Mesendoderm (in vitro differentiated cells): ENCODE data around the gene MVK.

Source experiments
- DNase-seq: peaks from one replicate; pipeline ENCODE4 v3.0.0; 2013
- H2AK5ac ChIP-seq: 2 replicates; pipeline ENCODE4 v1.6.1; 2013; ENCODE audit warnings: low read length, inconsistent platforms
- H2BK120ac ChIP-seq: 2 replicates; pipeline ENCODE4 v1.6.1; 2013; ENCODE audit warnings: low read depth, mild to moderate bottlenecking, low read length, moderate library complexity, mixed read lengths
- H2BK15ac ChIP-seq: replicated peaks from 2 replicates; pipeline ENCODE4 v1.6.1; 2013; ENCODE audit warnings: low read depth, mild to moderate bottlenecking, moderate library complexity
- H2BK5ac ChIP-seq: 2 replicates; pipeline ENCODE4 v1.6.1; 2013; ENCODE audit warnings: low read length, inconsistent platforms
- H3K18ac ChIP-seq: 2 replicates; pipeline ENCODE4 v1.6.1; 2013; ENCODE audit warnings: mild to moderate bottlenecking, low read length, mixed read lengths
- H3K23ac ChIP-seq: one replicate; pipeline ENCODE4 v1.6.1; 2013; ENCODE audit warnings: low read length
- H3K27ac ChIP-seq: 2 replicates; pipeline ENCODE4 v1.5.1; 2013; ENCODE audit warnings: low read depth, mild to moderate bottlenecking, inconsistent platforms, low read length, moderate library complexity
- H3K27me3 ChIP-seq: 2 replicates; pipeline ENCODE4 v1.6.1; 2013; ENCODE audit warnings: low read length, control low read depth, mild to moderate bottlenecking, inconsistent platforms; ENCODE audit not compliant: insufficient read depth, poor library complexity
- H3K36me3 ChIP-seq: 2 replicates; pipeline ENCODE4 v1.6.1; 2013; ENCODE audit warnings: low read length, inconsistent platforms; ENCODE audit not compliant: control insufficient read depth, insufficient read depth
- H3K4ac ChIP-seq: one replicate; pipeline ENCODE4 v1.6.1; 2013; ENCODE audit warnings: low read depth, mild to moderate bottlenecking, low read length, moderate library complexity
- H3K4me1 ChIP-seq: 2 replicates; pipeline ENCODE4 v1.6.1; 2013; ENCODE audit warnings: low read depth, low read length, inconsistent platforms; ENCODE audit not compliant: control insufficient read depth
- H3K4me2 ChIP-seq: 2 replicates; pipeline ENCODE4 v1.6.1; 2013; ENCODE audit warnings: low read length
- H3K4me3 ChIP-seq: 2 replicates; pipeline ENCODE4 v1.5.1; 2013; ENCODE audit warnings: mild to moderate bottlenecking, low read length
- H3K56ac ChIP-seq: one replicate; pipeline ENCODE4 v1.6.1; 2013; ENCODE audit warnings: low read length
- H3K79me1 ChIP-seq: 2 replicates; pipeline ENCODE4 v1.6.1; 2013; ENCODE audit warnings: low read length, inconsistent platforms
- H3K79me2 ChIP-seq: 2 replicates; pipeline ENCODE4 v1.6.1; 2013; ENCODE audit warnings: mild to moderate bottlenecking, low read length; ENCODE audit not compliant: control insufficient read depth, insufficient read depth
- H3K9ac ChIP-seq: 2 replicates; pipeline ENCODE4 v1.6.1; 2013; ENCODE audit warnings: low read length, inconsistent platforms
- H4K5ac ChIP-seq: one replicate; pipeline ENCODE4 v1.6.1; 2013; ENCODE audit warnings: low read length
- H4K8ac ChIP-seq: one replicate; pipeline ENCODE4 v1.6.1; 2013; ENCODE audit warnings: low read depth, mild to moderate bottlenecking, control low read depth, low read length, moderate library complexity
- WGBS: extraction: QIAGEN DNeasy Blood & Tissue Kit; methylation state at CpG from one replicate; pipeline ENCODE4 v1.1.7; 2013; ENCODE audit warnings: low lambda C conversion rate, missing lambda C conversion rate; ENCODE audit not compliant: insufficient coverage; ENCODE audit errors: extremely low coverage; 5-methylcytosine and 5-hydroxymethylcytosine counted together

MVK gene

GRCh38 chr12:109594556-109595317 is 21.1 kb downstream of the MVK start:
- Histone ChIP-seq H2BK120ac (no peak overlapping the region), H3K79me2 (no peaks in the 10 kb centered on the region), H2BK15ac (no peak overlapping the region), H4K8ac (no peak overlapping the region), H3K27me3 (no peaks in the 10 kb centered on the region), H3K4me2 (no peak overlapping the region), H2BK5ac (no peak overlapping the region), H3K56ac (no peak overlapping the region), H3K4ac (no peak overlapping the region), H3K23ac (no peak overlapping the region), H3K4me3 (no peak overlapping the region), H3K9ac (no peak overlapping the region), H3K79me1 (no peaks in the 10 kb centered on the region), H3K18ac (no peak overlapping the region), H3K27ac (no peak overlapping the region), H3K36me3 (peaks cover 3% of the 10 kb centered on the region), H2AK5ac (no peak overlapping the region), H4K5ac (no peak overlapping the region), H3K4me1 (peaks cover 2% of the 10 kb centered on the region)
- no peak for DNase-seq
- no CpG with 5 or more reads among the region's 15 CpGs for WGBS

GRCh38 chr12:109595321-109595902 is 21.8 kb downstream of the MVK start:
- DNase-seq, result no peak
- peaks cover 2% of the 10 kb centered on the region for H3K4me1 ChIP-seq
- no peak overlapping the region for H3K23ac ChIP-seq
- H3K9ac ChIP-seq, result no peak overlapping the region
- H2BK120ac ChIP-seq, result no peak overlapping the region
- H3K79me2 ChIP-seq, result no peaks in the 10 kb centered on the region
- no peak overlapping the region for H2AK5ac ChIP-seq
- H3K27ac ChIP-seq, result no peak overlapping the region
- no peak overlapping the region for H3K4ac ChIP-seq
- no peak overlapping the region for H3K56ac ChIP-seq
- H2BK5ac ChIP-seq, result no peak overlapping the region
- no peak overlapping the region for H3K4me3 ChIP-seq
- no peak overlapping the region for H3K18ac ChIP-seq
- H4K5ac ChIP-seq, result no peak overlapping the region
- no peak overlapping the region for H3K4me2 ChIP-seq
- WGBS, result no CpG with 5 or more reads among the region's 10 CpGs
- H3K36me3 ChIP-seq, result peaks cover 3% of the 10 kb centered on the region
- no peak overlapping the region for H4K8ac ChIP-seq
- H3K27me3 ChIP-seq, result no peaks in the 10 kb centered on the region
- no peaks in the 10 kb centered on the region for H3K79me1 ChIP-seq
- no peak overlapping the region for H2BK15ac ChIP-seq

GRCh38 chr12:109596418-109597244 is 23.0 kb downstream of the MVK start:
- Histone ChIP-seq H3K4ac (no peak overlapping the region), H3K79me2 (no peaks in the 10 kb centered on the region), H3K4me2 (no peak overlapping the region), H3K23ac (no peak overlapping the region), H3K4me3 (no peak overlapping the region), H3K79me1 (no peaks in the 10 kb centered on the region), H2BK5ac (no peak overlapping the region), H2BK120ac (no peak overlapping the region), H3K27ac (no peak overlapping the region), H4K8ac (no peak overlapping the region), H2AK5ac (no peak overlapping the region), H3K18ac (no peak overlapping the region), H3K4me1 (peaks cover 2% of the 10 kb centered on the region), H3K56ac (no peak overlapping the region), H4K5ac (no peak overlapping the region), H2BK15ac (no peak overlapping the region), H3K9ac (no peak overlapping the region), H3K27me3 (no peaks in the 10 kb centered on the region), H3K36me3 (peaks cover 1% of the 10 kb centered on the region)
- no peak for DNase-seq
- WGBS, result no CpG with 5 or more reads among the region's 24 CpGs

- Histone ChIP-seq H3K36me3 (no peaks in the 10 kb centered on the region), H3K4me2 (no peak overlapping the region), H3K27ac (no peak overlapping the region), H3K27me3 (no peaks in the 10 kb centered on the region), H4K5ac (no peak overlapping the region), H2AK5ac (no peak overlapping the region), H2BK120ac (no peak overlapping the region), H3K4me3 (no peak overlapping the region), H2BK5ac (no peak overlapping the region), H3K4ac (no peak overlapping the region), H3K23ac (no peak overlapping the region), H3K79me2 (no peaks in the 10 kb centered on the region), H2BK15ac (no peak overlapping the region), H3K56ac (no peak overlapping the region), H3K18ac (no peak overlapping the region), H3K4me1 (peaks cover 2% of the 10 kb centered on the region), H4K8ac (no peak overlapping the region), H3K9ac (no peak overlapping the region), H3K79me1 (no peaks in the 10 kb centered on the region)
- no CpG with 5 or more reads among the region's 11 CpGs for WGBS
- DNase-seq, result no peak
Observed at GRCh38 chr12:109597414-109597794, 23.8 kb downstream of the MVK start.

GRCh38 chr12:109597795-109598427 is 24.3 kb downstream of the MVK start:
- H2AK5ac ChIP-seq, result no peak overlapping the region
- peak; percentile 91 for DNase-seq
- no peak overlapping the region for H4K5ac ChIP-seq
- no peak overlapping the region for H3K4ac ChIP-seq
- peaks cover 2% of the 10 kb centered on the region for H3K4me1 ChIP-seq
- no peak overlapping the region for H2BK15ac ChIP-seq
- H3K79me2 ChIP-seq, result no peaks in the 10 kb centered on the region
- H3K27me3 ChIP-seq, result no peaks in the 10 kb centered on the region
- H3K18ac ChIP-seq, result no peak overlapping the region
- H3K9ac ChIP-seq, result peak overlapping the region; percentile 27
- no peak overlapping the region for H2BK5ac ChIP-seq
- no peaks in the 10 kb centered on the region for H3K79me1 ChIP-seq
- H3K56ac ChIP-seq, result peak overlapping the region; percentile 61
- no peak overlapping the region for H3K4me2 ChIP-seq
- no peak overlapping the region for H3K4me3 ChIP-seq
- no CpG with 5 or more reads among the region's 27 CpGs for WGBS
- H3K23ac ChIP-seq, result no peak overlapping the region
- no peaks in the 10 kb centered on the region for H3K36me3 ChIP-seq
- H3K27ac ChIP-seq, result no peak overlapping the region
- H2BK120ac ChIP-seq, result no peak overlapping the region
- H4K8ac ChIP-seq, result no peak overlapping the region
